ENCODE results near the gene AGO3.
"Not testable (repeated sequence)": the region's sequence is repeated elsewhere in the genome, so short reads cannot be mapped to it uniquely, and the experiment has no call there.

AGO3 gene

DNA sequence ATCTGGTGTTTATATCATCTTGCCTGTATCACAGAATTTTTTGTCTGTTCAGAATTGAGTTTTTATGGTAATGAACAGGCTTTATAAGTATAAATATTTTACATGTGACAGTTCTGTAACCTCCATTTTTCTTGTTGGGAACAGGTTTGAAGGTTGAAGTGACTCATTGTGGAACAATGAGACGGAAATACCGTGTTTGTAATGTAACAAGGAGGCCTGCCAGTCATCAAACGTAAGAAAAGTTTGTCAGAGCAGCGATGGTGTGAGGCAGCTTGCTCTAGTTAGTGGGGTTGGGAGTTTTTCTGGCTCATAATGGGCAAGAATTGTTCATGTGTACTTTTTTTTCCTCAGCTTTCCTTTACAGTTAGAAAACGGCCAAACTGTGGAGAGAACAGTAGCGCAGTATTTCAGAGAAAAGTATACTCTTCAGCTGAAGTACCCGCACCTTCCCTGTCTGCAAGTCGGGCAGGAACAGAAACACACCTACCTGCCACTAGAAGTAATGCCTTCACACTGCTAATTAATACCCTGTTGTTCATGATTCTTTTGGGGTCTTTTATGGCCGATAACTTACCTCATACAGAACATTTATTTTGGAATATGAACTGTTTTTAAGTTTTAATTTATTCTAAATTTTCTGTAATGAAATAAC is 77.8 kb downstream of the AGO3 start:
- no peak for DNase-seq

DNA sequence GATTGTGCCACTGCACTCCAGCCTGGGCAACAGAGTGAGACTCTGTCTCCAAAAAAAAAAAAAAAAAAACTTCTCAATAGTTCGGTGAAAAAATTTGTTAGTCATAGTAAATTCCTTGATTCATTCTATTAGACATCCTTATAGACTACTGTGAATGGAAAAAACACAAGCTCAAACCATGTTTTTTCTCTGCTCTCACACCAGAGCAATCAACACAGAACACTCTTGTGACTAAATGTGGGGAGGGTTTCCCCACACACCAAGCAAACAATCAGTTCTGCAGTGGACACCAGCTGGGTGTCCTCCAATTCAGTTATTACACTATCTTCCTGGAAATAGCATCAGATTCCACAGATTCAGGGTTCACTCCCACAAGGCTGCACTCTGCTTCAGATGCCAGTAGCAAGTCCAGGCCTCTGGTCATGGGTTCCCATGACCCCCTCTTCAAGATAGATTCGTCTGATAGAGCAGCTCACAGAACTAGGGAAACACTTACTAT is 83.9 kb downstream of the AGO3 start:
- DNase-seq: no peak

DNA sequence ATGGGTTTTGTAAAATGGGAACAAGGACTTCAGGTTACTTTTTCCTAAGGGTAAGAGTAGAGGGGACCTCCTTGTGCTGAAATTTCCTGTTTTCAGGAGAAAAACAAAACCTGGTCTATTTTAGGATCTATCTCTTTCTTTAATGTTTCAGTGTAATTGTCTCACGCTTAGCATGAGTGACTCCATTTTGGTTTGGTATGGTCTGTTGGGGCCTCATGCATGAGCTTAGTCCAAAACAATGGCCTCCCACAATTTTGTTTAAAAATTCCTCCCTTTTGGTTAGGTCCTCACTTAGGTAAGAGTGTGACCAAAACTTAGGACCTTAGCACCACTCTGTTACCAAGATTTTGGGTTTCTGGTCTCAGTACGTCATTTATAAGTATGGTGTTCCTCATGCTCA is 85.8 kb downstream of the AGO3 start:
- no peak for DNase-seq

DNA sequence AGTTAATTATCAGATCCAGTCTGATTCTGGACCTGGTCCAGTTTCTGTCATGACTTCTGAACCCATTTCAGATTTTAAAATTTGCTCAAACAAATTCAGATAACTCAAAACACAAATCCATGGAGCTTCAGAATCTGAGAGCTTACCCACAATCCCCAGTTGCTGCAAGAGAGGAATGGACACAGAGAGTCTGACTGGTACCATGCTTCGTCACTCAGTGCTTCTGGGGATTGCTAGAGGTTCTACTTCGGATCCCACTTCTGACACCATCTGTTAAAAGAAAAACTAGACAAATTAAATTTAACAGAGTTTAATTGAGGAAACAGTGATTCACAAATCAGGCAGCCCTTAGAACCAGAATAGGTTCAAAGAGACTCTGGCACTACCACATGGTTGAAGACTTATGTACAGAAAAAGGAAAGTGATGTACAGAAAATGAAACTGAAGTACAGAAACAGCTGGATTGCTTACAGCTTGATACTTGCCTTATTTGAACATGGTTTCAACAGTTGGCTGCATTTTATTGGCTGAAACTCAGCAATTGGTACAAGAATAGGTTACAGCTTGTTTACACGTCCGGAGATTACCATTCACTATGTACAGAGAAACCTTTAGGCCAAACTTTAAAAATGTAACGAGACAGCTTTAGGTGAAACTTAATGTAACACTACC is 92.3 kb downstream of the AGO3 start:
- DNase-seq: no peak

DNA sequence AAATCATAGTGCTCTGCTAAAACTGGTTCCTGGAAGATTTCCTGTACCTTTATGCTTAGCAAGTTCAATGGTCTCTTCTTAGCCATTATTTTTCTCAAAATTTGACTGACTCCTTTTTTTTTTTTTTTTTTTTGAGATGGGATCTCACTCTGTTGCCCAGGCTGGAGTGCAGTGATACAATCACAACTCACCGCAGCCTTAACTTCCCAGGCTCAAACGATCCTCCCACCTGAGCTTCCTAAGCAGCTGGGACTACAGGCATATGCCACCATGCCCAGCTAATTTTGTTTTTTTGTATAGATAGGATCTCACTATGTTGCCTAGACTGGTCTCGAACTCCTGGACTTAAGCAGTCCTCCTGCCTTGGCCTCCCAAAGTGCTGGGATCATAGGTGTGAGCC is 93.1 kb downstream of the AGO3 start:
- not testable (repeated sequence) for DNase-seq

DNA sequence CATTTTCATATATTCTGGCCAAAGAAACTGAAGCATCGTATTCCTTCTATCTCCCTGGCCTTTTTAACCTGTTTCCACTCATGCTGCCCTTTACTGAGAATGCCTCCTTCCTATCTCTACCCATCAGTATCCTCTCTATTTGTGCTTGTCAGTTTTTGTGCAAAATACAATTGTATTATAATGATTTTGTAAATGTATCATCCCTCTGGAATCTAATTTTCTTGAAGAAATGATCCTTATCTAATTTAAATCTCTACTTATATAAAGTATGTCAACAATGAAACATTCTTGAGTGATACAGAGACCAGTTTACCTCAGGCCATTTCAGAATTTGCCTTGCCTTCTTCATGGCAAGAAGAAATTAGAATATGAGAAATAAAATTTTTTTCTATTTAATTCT is 93.9 kb downstream of the AGO3 start:
- DNase-seq: no peak

DNA sequence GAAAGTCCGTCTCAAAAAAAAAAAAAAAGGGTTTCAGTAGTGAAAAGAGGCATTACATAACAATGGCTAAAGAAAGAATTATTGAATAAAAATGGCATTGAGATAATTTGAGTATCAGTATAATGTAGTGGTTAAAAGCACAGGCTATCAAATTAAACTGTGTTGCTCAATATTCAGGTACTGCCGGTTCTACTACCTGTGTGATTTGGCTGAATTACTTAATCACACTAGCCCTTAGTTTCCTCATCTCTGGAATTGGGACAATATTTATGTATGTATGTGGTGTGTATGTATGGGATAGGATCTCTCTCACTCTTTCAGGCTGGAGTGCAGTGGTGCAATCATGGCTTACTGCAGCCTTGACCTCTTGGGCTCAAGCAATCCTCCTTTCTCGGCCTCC is 96.9 kb downstream of the AGO3 start:
- no peak for DNase-seq

DNA sequence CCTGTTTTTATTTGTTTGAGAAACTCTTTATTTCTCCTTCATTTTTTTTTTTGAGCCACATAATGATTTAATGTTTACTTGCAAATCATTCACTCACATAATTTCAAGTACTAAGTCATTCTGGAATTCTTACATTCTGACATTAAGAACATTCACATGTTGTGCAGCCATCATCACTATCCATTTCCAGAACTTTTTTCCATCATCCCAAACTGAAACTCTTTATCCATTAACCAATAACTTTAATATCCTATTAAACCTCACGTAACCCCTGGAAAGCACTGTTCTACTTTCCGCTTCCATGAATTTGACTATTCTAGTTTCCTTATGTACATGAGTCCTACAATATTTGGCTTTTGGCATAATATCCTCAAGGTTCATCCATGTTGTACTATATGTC is 100.5 kb downstream of the AGO3 start:
- DNase-seq: no peak

DNA sequence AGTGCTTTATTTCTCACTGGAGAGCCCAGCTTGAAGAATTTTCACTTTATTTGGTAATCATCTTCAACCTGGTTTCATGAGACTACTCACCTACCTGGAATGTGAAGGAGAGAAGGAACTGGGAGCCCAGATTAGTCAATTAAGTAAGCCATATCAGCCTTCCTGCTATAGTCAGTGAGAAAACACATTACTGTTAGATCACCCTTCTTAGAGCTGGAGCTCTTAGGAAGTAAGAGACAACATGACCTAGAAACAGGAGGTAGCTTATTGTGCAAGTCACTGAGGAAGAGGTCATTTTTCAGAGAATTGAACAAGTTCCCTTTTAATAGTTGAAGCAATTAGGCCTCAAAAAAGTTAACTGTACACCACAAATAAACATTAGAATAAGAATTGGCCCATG is 103.8 kb downstream of the AGO3 start:
- peak; percentile 57 to 90 (median 74) for DNase-seq

DNA sequence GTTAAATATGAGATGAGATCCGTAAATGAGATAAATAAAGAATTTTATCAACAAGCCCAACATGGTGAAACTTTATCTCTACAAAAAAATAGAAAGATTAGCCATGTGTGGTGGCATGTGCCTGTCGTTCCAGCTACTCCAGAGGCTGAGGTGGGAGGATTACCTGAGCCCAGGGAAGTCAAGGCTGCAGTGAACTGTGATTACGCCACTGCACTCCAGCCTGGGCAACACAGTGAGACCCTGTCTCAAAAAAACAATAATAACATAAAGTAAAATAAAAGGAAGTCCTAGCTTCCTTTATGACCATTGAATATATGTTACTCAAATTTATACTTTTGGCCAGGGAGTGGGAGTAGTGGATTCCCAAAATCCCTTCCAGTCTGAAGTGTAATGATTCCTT is 104.2 kb downstream of the AGO3 start:
- DNase-seq: peak in 2 of 4 experiments; percentile 24 to 31

DNA sequence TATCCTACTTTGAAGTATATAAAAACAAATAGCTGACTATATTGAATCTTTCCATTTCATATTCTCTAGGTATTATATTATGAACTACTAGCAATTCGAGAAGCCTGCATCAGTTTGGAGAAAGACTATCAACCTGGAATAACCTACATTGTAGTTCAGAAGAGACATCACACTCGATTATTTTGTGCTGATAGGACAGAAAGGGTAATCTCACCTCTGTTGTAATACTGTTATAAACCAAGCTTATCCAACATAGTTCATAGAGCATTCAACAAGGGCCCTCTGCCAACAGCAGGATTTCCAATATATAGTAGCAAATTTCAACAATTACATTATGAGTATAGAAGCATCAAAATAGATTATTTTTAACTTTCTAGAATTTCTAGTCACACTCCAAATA is 109.3 kb downstream of the AGO3 start:
- DNase-seq: no peak

DNA sequence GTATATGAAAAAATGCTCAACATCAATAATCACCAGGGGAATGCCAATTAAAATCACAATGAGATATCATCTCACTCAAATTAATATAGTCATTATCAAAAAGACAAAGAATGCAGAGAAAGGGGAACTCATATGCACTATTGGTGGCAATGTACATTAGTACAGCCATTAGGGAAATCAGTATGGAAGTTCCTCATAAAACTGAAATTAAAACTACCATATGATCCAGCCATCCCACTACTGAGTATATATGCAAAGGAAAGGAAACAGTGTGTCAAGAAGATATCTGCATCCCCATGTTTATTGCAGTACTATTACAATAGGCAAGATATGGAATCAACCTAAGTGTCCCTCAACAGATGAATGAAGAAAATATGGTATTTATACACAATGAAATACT is 120.9 kb downstream of the AGO3 start:
- DNase-seq: peak in 2 of 4 experiments; percentile 33 to 48

DNA sequence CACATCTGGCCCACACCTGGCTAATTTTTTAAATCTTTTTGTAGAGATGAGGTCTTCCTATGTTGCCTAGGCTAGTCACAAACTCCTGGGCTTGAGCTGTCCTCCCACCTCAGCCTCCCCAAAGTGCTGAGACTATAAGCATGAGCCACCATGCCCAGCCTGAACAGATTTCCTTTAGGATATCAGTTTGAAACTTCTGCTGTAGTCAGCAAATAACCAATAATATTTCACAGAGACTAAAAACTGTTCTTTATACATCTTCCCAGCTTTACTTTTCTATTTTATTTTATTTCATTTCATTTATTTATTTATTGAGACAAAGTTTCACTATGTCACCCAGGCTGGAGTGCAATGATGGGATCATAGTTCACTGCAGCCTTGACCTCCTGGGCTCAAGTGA is 123.1 kb downstream of the AGO3 start:
- no peak for DNase-seq

DNA sequence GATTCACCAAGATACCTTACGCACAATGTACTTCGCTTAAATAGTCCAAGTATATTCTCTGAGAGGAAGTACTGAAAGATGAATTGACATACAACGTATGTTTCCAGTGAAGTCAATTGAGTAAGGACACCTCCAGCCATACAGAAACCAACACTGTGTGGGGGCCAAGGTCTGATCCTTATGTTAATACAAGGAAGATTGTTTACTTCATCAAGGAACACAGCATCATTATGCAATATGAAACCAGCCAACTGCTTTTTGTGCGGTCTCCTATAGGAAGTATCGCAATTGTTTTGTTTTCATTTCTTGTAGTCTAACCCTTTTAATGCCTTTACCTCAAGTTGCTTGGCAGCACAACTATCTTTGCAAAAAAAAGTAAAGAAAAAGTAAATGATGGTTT is 124.8 kb downstream of the AGO3 start:
- peak; percentile 10 to 46 (median 38) for DNase-seq

DNA sequence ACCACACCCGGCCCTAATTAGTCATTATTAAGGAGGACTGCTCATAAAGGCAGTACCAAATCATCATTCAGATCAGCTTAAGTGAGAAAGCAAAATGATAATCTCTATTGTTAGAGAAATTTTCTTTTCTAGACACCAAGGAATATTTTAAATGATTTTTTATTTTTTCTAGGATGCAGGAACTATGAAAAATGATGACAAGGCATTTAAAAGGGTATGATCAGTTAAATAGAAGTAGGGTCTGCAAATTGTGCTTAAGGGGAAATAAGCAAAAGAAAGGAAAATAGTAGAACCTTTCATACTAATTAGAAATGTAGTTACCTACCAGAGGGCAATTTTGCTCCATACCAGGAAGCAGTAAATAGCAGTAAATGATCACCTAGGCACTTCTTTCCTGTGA is 131.4 kb downstream of the AGO3 start:
- DNase-seq: no peak

DNA sequence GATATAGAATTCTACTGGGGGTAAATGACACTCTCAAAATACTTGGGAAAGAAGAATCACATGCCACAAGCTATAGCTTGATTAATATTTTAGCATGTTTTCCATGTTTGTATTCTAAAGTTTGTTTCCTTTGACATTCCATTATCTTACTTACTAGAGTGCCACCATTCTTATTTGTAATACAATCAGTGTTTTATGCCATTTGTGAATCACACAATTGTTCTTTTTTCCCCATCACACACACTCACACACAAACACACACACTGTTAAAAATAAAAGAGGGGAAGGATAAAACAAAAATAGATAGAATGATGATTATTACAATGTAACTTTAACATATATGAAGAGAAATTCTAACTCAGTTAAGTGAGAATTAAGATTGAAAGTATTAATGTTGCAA is 137.0 kb downstream of the AGO3 start:
- no peak for DNase-seq

DNA sequence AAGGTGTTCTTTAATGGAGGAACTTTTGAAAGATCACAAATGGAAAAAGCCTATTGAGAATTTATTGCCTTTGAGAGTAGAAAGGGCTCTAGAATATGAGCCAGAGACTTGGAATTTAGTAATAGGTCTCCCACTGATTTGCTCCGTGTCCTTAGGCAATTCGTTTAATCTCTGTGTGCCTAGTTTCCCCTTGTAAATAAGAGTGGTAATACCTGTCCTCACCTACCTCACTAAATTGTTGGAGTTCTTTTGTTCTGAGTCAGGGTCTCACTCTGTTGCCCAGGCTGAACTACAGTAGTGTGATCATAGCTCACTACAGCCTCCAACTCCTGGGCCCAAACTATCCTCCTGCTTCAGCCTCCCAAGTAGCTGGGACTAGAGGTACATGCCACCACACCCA is 138.0 kb downstream of the AGO3 start:
- no peak for DNase-seq

DNA sequence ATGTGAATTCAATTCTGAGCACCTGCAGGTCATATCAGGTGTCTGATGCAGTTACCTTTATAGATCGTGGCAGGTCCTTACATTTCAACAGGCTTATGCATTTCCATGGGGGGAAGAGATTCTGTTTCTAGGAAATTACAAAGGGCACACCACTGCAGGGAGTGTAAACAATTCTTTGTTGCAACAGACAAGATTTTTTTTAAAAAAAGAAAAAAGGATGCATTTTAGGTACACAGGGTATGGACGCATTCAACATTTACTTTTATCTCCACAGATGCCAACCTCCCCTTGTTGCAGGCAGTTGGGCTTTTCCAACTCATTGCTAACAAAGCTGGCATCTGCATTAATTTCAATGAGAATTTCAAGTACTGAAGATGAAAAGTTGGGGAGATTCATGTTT is 139.4 kb downstream of the AGO3 start:
- DNase-seq: no peak

DNA sequence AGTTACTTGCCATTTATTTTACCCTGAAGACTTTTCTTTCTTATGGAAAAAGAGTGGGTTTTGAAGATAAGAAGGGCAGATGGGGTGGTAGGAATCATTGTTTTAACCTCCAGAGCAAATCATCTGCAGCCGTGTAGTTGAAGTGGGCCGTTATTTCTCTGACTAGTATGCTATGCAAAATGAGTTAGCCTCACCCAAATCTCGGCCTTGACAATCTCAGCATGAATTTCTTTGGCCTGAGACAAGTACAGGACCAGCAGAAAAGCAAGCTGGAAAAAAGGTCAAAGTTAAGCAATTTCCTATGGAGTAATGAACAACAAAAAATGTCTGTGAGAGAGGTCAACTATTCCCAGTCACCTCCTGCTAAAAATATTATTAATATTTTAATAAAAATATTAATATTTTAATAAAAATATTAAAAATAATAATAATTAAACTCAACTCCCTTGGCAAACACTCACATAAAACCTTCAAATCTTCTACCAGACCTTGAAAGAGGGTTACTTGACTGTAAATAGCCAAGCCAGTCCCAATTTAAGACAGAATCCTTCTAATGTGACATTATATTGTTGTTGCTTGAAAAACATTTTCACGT is 146.2 kb downstream of the AGO3 start:
- DNase-seq: peak in 1 of 4 experiments; percentile 27

DNA sequence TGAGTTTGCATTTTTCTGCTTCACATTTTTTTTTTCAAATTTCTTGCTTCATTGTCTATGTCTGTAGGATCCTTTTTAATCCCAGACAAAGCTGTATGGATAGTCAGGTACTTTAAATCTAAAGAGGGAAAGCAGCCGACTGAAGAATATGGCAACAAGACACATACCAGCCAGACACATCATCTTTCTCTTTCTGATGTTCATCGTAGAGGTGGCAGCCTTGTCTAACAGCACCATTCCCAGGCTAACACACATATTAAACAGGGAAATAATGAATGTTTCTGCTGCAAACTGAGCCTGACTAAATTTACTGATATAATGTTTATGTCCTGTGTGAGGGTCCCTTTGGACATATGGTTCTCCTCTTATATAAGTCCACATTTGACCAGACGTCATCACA is 149.3 kb downstream of the AGO3 start:
- no peak for DNase-seq

DNA sequence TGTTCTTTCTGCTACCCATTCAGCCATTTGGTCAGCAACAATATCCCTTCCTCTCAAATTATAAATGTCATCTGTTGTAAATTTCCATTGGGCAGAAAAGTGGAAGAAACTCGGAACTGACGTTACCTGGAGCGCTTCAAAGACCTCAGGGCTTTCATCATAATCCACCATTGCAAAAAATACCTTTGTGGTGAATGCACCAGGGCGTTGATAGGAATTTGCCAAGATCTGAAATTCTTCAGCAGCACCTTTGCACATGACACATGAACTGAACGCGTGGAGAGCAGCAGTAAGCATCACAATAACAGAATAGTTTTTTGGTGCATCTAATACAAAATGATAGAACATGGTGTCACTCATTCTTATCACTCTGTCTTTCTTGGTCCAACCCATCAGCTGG is 149.9 kb downstream of the AGO3 start:
- DNase-seq: no peak

DNA sequence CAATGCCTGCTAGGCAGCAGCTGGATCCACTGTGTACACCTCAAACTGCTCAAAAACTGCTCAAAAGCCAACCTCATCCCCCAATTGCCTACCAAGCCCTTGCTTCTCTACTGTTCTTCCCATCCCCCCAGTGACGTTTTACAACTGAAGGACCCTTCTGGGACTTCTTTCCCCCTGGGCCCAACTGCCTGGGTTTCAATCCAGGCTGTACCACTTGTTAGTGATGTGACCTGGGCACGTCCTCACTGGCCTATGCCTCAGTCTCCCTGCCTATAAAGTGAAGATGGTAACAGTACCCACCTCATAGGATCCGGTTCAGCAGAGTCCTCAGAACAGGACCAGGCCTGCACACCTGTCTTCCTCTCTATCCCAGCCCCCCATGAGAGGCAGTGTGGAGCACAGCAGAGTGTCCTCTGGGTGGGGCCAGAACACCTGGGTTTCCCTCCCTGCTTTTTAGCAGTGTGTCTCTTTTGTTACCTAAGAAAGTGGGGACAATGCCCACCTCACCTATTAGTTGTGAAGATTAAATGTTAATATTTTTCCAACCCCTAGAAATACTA is 151.1 kb downstream of the AGO3 start:
- DNase-seq: no peak

DNA sequence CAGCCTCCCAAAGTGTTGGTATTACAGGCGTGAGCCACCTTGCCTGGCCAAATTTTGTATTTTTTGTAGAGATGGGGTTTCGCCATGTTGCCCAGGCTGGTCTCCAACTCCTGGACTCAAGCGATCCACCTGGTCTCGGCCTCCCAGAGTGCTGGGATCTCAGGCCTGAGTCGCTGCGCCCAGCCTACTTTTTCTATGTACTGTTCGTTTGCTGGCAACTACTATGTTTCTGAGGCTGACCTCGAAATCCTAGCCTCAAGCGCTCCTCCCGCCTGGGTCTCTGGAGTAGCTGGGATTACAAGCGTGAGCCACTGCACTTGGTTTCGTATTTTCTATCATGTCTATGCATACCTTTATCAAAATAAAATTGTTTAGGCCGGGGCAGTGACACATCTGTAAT is 152.3 kb downstream of the AGO3 start:
- DNase-seq: no peak

Data from suppressor macrophage (primary cell).